ENCODE data around the gene IKZF2. TPM values are rescaled to one million over a fixed set of nuclear protein-coding genes. Genes with fewer than 3 reads are reported as not detected.

The IKZF2 gene
- total RNA-seq, 2 experiments from 2014 or later, result 20.0 to 45.1 TPM

DNA sequence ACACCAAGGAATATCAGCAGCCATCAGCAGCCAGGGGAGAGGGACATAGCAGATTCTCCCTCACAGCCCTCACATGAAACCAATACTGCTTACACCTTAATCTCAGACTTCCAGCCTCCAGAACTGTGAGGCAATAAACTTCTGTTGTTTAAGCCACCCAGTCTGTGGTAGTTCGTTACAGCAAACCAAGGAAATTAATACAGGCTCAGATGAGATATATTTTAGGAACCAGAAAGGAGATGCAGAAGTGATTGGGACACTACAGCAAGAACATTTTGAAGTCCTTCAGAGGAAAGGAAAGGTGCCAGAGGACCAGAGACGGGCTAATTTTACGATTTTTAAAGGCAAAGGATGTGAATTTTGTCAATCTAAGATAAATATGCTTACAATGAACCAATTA is 60.6 kb downstream of the IKZF2 start:
- CTCF ChIA-PET (ENCODE audit: unreplicated experiment), result no interaction called here
- no peaks in the 10 kb centered on the region for H3K79me2 ChIP-seq (ENCODE audit: insufficient read depth, low read depth, low read length)
- TF ChIP-seq, protein P1, sequence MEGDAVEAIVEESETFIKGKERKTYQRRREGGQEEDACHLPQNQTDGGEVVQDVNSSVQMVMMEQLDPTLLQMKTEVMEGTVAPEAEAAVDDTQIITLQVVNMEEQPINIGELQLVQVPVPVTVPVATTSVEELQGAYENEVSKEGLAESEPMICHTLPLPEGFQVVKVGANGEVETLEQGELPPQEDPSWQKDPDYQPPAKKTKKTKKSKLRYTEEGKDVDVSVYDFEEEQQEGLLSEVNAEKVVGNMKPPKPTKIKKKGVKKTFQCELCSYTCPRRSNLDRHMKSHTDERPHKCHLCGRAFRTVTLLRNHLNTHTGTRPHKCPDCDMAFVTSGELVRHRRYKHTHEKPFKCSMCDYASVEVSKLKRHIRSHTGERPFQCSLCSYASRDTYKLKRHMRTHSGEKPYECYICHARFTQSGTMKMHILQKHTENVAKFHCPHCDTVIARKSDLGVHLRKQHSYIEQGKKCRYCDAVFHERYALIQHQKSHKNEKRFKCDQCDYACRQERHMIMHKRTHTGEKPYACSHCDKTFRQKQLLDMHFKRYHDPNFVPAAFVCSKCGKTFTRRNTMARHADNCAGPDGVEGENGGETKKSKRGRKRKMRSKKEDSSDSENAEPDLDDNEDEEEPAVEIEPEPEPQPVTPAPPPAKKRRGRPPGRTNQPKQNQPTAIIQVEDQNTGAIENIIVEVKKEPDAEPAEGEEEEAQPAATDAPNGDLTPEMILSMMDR (conservative IDR thresholded peaks at IDR 0.05; ENCODE audit: low read length), result no peak
- TF ChIP-seq EZH2phosphoT487 (IDR thresholded peaks at IDR 0.05; ENCODE audit: borderline replicate concordance, low read depth, low read length), result no peak

DNA sequence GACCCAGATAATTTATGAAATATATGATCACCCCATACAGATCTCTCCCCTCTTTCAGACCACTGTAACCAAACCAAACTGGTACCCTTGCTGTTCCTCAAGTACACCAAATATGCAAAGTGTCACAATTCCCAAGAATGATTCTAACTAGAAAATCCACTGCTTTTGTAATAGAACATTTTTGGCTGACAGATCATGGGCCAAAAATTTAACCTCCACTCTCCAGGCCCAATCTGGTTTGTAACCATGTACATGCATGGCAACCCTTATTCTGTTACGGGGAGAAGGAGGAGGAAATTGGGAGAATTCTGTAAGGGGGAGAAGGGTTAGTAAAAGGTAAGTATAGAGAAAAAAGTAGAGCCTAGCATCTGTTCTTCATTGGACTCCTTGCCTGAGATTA is 62.0 kb downstream of the IKZF2 start:
- TF ChIP-seq, protein P1 (conservative IDR thresholded peaks at IDR 0.05; ENCODE audit: low read length), result no peak
- no peak for TF ChIP-seq EZH2phosphoT487 (IDR thresholded peaks at IDR 0.05; ENCODE audit: borderline replicate concordance, low read depth, low read length)
- intact Hi-C loops (cut with micrococcal nuclease; ENCODE audit: unreplicated experiment), result no loop called here
- H3K27ac ChIP-seq (ENCODE audit: low read depth, low read length, poor library complexity, severe bottlenecking), result no peak overlapping the region
- H4K20me1 ChIP-seq (ENCODE audit: insufficient read depth, low read length), result no peaks in the 10 kb centered on the region
- no peaks in the 10 kb centered on the region for H3K9me3 ChIP-seq (ENCODE audit: low read length)
- no TSS peak for BruUV-seq (replicated peaks)
- POLR2A ChIA-PET, result interaction anchor here (0.5 to 1.6 kb wide), 2 partner anchors 29 to 114 kb away, joined by 3 to 4 read pairs; no protein-coding TSS in a partner anchor
- H2AFZ ChIP-seq (ENCODE audit: low read length), result no peak overlapping the region
- H3K36me3 ChIP-seq (ENCODE audit: insufficient read depth, low read length), result no peaks in the 10 kb centered on the region
- no peak overlapping the region for H3K4me3 ChIP-seq (ENCODE audit: low read depth, low read length, poor library complexity, severe bottlenecking)
- CTCF ChIA-PET (ENCODE audit: unreplicated experiment), result no interaction called here
- no peak overlapping the region for H3K4me2 ChIP-seq (ENCODE audit: low read length)
- no peaks in the 10 kb centered on the region for H3K79me2 ChIP-seq (ENCODE audit: insufficient read depth, low read depth, low read length)
- DNase-seq (ENCODE audit: low spot score), result no peak
- no peaks in the 10 kb centered on the region for H3K9me2 ChIP-seq (ENCODE audit: insufficient read depth, low read length)
- no peaks in the 10 kb centered on the region for H3K4me1 ChIP-seq (ENCODE audit: insufficient read depth, low read length, poor library complexity, severe bottlenecking)

More for the DNA sequence above, 60.6 kb downstream of the IKZF2 start:
- Histone ChIP-seq H3K36me3 (ENCODE audit: insufficient read depth, low read length) (no peaks in the 10 kb centered on the region), H3K4me3 (ENCODE audit: low read depth, low read length, poor library complexity, severe bottlenecking) (no peak overlapping the region), H3K9me3 (ENCODE audit: low read length) (no peaks in the 10 kb centered on the region), H4K20me1 (ENCODE audit: insufficient read depth, low read length) (no peaks in the 10 kb centered on the region), H3K9me2 (ENCODE audit: insufficient read depth, low read length) (no peaks in the 10 kb centered on the region), H3K4me1 (ENCODE audit: insufficient read depth, low read length, poor library complexity, severe bottlenecking) (no peaks in the 10 kb centered on the region), H3K27ac (ENCODE audit: low read depth, low read length, poor library complexity, severe bottlenecking) (no peak overlapping the region), H2AFZ (ENCODE audit: low read length) (no peak overlapping the region), H3K4me2 (ENCODE audit: low read length) (no peak overlapping the region)
- intact Hi-C loops (cut with micrococcal nuclease; ENCODE audit: unreplicated experiment), result no loop called here
- POLR2A ChIA-PET, result interaction anchor here (1.3 kb wide), 1 partner anchor 17 kb away, joined by 3 read pairs; no protein-coding TSS in a partner anchor
- BruUV-seq (replicated peaks), result no TSS peak
- no peak for DNase-seq (ENCODE audit: low spot score)

DNA sequence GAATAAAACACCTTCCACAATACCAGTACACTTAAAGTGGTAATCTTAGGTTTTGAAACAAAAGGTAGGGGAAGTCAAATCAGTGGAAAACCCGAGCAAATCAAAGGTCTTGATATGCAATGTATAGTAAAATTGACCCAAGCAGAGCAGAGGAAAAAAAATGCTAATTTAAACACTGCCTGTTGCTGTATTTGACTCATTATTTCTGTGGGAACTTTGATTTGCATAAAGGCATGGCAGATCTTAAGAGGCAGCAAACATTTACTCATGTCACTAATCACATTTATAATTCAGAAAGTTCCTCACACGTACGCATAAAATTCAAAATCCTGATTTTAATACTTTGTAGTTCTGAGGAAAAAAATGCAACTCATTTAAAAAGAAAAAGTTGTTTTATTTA is 64.4 kb downstream of the IKZF2 start:
- no peaks in the 10 kb centered on the region for H3K79me2 ChIP-seq (ENCODE audit: insufficient read depth, low read depth, low read length)
- no peak for DNase-seq (ENCODE audit: low spot score)
- no peak for TF ChIP-seq EZH2phosphoT487 (IDR thresholded peaks at IDR 0.05; ENCODE audit: borderline replicate concordance, low read depth, low read length)
- TF ChIP-seq, protein P1 (conservative IDR thresholded peaks at IDR 0.05; ENCODE audit: low read length), result no peak
- ChIA-PET CTCF (ENCODE audit: unreplicated experiment) (no interaction called here), POLR2A (no interaction called here)
- H3K9me3 ChIP-seq (ENCODE audit: low read length), result no peaks in the 10 kb centered on the region
- H3K9me2 ChIP-seq (ENCODE audit: insufficient read depth, low read length), result no peaks in the 10 kb centered on the region
- H3K36me3 ChIP-seq (ENCODE audit: insufficient read depth, low read length), result no peaks in the 10 kb centered on the region
- no peaks in the 10 kb centered on the region for H3K4me1 ChIP-seq (ENCODE audit: insufficient read depth, low read length, poor library complexity, severe bottlenecking)
- intact Hi-C loops (cut with micrococcal nuclease; ENCODE audit: unreplicated experiment), result no loop called here
- no peak overlapping the region for H2AFZ ChIP-seq (ENCODE audit: low read length)
- no TSS peak for BruUV-seq (replicated peaks)
- no peak overlapping the region for H3K27ac ChIP-seq (ENCODE audit: low read depth, low read length, poor library complexity, severe bottlenecking)
- no peak overlapping the region for H3K4me2 ChIP-seq (ENCODE audit: low read length)
- H3K4me3 ChIP-seq (ENCODE audit: low read depth, low read length, poor library complexity, severe bottlenecking), result no peak overlapping the region
- no peaks in the 10 kb centered on the region for H4K20me1 ChIP-seq (ENCODE audit: insufficient read depth, low read length)

Data from OCI-LY7 (cell line).